Natural killer cell (primary cell): ENCODE data around the gene OXNAD1. TPM values are rescaled to one million over a fixed set of nuclear protein-coding genes. Genes with fewer than 3 reads are reported as not detected.

Source experiments
- ATAC-seq, 3 donors: fragments of 150-1000 bp in 2 of 3; fragments of 200-7000 bp in 1 of 3; cut with Tn5 transposase; 1 replicate in 1 of 3; 2 replicates in 2 of 3; pipeline ENCODE4 v1.10.0; 2021; ENCODE audit warnings: mild to moderate bottlenecking in 2 of 3, moderate library complexity in 2 of 3
- DNase-seq, 2 donors: peaks; one replicate each; pipeline versions ENCODE4 v3.0.0 to v3.0.0-alpha.2; 2013 to 2021; ENCODE audit warnings: mixed read lengths in 1 of 2
- H3K27ac ChIP-seq: one replicate; pipeline ENCODE4 v1.5.1; 2013; ENCODE audit warnings: mild to moderate bottlenecking, low read length
- H3K27me3 ChIP-seq: one replicate; pipeline ENCODE4 v1.6.1; 2013; ENCODE audit warnings: low read length; ENCODE audit not compliant: control insufficient read depth, insufficient read depth
- H3K36me3 ChIP-seq: one replicate; pipeline ENCODE4 v1.6.1; 2013; ENCODE audit warnings: low read length; ENCODE audit not compliant: control insufficient read depth, insufficient read depth
- H3K4me1 ChIP-seq: one replicate; pipeline ENCODE4 v1.6.1; 2013; ENCODE audit warnings: low read length; ENCODE audit not compliant: control insufficient read depth, insufficient read depth
- H3K4me3 ChIP-seq: one replicate; pipeline ENCODE4 v1.5.1; 2013; ENCODE audit warnings: low read length
- H3K9me3 ChIP-seq: one replicate; pipeline ENCODE4 v1.6.1; 2013; ENCODE audit warnings: low read length; ENCODE audit not compliant: control insufficient read depth, insufficient read depth
- H3K27ac Mint-ChIP-seq, 2 donors: one replicate each; pipeline ENCODE4 v1.8.0; 2022; ENCODE audit warnings: mild to moderate bottlenecking in 2 of 2, mixed read lengths in 2 of 2, moderate library complexity in 1 of 2
- H3K27me3 Mint-ChIP-seq, 2 donors: one replicate each; pipeline ENCODE4 v1.8.0; 2022; ENCODE audit warnings: low read depth in 2 of 2, mixed read lengths in 2 of 2
- H3K36me3 Mint-ChIP-seq: one replicate; pipeline ENCODE4 v1.8.0; 2022; ENCODE audit warnings: mixed read lengths
- H3K4me1 Mint-ChIP-seq, 2 donors: one replicate each; pipeline ENCODE4 v1.8.0; 2022; ENCODE audit warnings: mixed read lengths in 2 of 2
- H3K4me3 Mint-ChIP-seq: one replicate; pipeline ENCODE4 v1.8.0; 2022; ENCODE audit warnings: mild to moderate bottlenecking, moderate library complexity, mixed read lengths
- H3K9me3 Mint-ChIP-seq, 2 donors: one replicate each; pipeline ENCODE4 v1.8.0; 2022; ENCODE audit warnings: mixed read lengths in 2 of 2
- CTCF ChIP-seq: fragments of 200-600 bp; IDR thresholded peaks from one replicate; pipeline ENCODE4 v1.8.0; 2022; ENCODE audit warnings: antibody characterized with exemption
- WGBS: methylation state at CpG from one replicate; pipeline ENCODE4 v1.1.7; 2013; ENCODE audit warnings: missing lambda C conversion rate; ENCODE audit not compliant: insufficient coverage; 5-methylcytosine and 5-hydroxymethylcytosine counted together
- intact Hi-C: fragments of 100-400 bp; cut with micrococcal nuclease; formaldehyde crosslinking; loops from one replicate; pipeline ENCODE4 v1.14.2; 2022
- total RNA-seq, 4 donors: library from RNA; stranded (reverse); fragments of 120-200 nt in 1 of 4; gene quantifications; one replicate each; pipeline versions ENCODE4 v1.2.3 to v1.2.4, GENCODE V29; 2013 to 2022

OXNAD1 gene
- total RNA-seq, 3 donors from 2014 or later (not counting 1 experiment from before 2014, with no cell fraction given) = 16.7 to 26.1 (median 22.3) TPM

DNA sequence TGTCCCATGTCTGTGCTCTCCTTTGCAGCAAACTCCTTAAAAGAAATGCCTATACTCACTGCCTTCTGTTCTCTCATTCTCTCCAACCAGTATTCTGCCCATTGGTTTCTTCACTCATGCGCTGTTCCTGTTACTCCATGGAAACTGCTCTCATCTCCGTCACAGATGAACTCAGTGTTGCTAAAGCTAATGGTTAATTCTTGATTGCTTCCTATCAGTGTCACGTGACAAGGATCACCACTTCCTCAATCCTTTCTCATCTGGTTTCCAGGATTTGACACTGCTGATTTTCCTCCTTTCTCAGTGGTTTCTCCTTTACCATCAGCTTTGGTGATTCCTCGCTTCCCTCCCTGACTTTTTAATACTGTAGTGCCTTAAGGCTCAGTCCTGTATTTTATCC is 2.8 kb upstream of the OXNAD1 start:
- H3K4me1 Mint-ChIP-seq = peaks cover 6 to 15% of the 10 kb centered on the region in 2 donors
- 88% methylated on average over 4 of the region's 4 CpGs for WGBS
- H3K36me3 Mint-ChIP-seq = peaks cover 6% of the 10 kb centered on the region
- no peaks in the 10 kb centered on the region for H3K27me3 Mint-ChIP-seq
- peaks cover 24% of the 10 kb centered on the region for H3K36me3 ChIP-seq
- H3K4me3 Mint-ChIP-seq = no peak overlapping the region
- no peak for TF ChIP-seq CTCF
- H3K27ac Mint-ChIP-seq = no peak overlapping the region
- H3K4me1 ChIP-seq = peaks cover 11% of the 10 kb centered on the region
- no peaks in the 10 kb centered on the region for H3K27me3 ChIP-seq
- no peaks in the 10 kb centered on the region for H3K9me3 ChIP-seq
- intact Hi-C loops = loop anchor here (10.0 kb wide), 1 partner anchor 973 kb away; no protein-coding TSS in a partner anchor
- no peaks in the 10 kb centered on the region for H3K9me3 Mint-ChIP-seq
- no peak overlapping the region for H3K27ac ChIP-seq
- DNase-seq (no peak), ATAC-seq (no peak)
- no peak overlapping the region for H3K4me3 ChIP-seq

DNA sequence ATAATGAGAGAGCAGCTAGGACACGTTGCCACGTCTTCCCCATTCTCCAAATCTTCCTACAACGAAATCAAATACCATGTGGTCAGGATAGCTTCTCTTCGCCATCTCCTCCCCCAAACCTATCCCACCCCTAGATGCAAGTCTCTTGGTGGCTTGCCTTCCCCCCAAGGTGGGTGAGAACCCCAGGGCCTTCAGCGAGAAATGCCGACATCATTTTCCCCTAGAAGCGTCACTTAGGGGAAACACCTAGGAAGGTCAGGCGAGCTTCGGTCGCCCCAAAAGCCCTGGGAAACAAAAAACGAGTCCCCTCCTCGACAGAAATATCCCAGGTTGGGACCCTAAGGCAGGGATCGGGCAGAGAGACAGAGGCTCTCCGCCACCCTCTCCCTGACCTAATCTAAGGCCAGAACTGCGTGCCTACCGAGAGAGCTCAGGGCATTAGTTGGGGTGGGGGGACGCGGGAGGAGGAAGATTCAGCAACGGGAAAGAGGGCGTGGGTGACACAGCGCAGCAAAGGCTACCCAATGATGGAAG is 771 bp upstream of the OXNAD1 start:
- H3K36me3 ChIP-seq = peaks cover 16% of the 10 kb centered on the region
- peak overlapping the region; percentile 89 to 95 for H3K27ac Mint-ChIP-seq
- H3K27me3 ChIP-seq = no peaks in the 10 kb centered on the region
- peaks cover 6 to 15% of the 10 kb centered on the region in 2 donors for H3K4me1 Mint-ChIP-seq
- intact Hi-C loops = loop anchor here (10.0 kb wide), 1 partner anchor 971 kb away; no protein-coding TSS in a partner anchor
- H3K9me3 ChIP-seq = no peaks in the 10 kb centered on the region
- under 1% methylated on average over 21 of the region's 21 CpGs for WGBS
- DNase-seq (no peak), ATAC-seq (no peak)
- H3K4me3 Mint-ChIP-seq = peak overlapping the region; percentile 96
- H3K4me3 ChIP-seq = peak overlapping the region; percentile 99
- peaks cover 6% of the 10 kb centered on the region for H3K36me3 Mint-ChIP-seq
- TF ChIP-seq CTCF = no peak
- H3K27me3 Mint-ChIP-seq = no peaks in the 10 kb centered on the region
- H3K4me1 ChIP-seq = peaks cover 11% of the 10 kb centered on the region
- no peaks in the 10 kb centered on the region for H3K9me3 Mint-ChIP-seq
- peak overlapping the region; percentile 99 for H3K27ac ChIP-seq

DNA sequence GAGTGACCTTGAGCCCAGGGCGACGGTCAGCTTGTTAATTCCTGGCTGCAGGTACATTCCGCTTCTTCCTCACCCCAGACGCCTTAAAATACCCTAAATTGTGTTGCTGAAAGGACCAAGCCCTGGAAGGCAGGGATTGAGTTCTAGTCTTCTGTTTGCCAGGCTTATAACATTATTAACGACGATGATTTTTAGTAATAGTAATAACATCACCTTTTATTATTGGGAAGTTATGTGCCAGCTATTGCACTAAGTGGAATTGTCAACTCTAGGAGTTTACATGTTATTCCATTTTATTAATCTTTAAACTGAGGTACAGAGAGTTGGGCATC is 409 bp downstream of the OXNAD1 start:
- H3K27me3 Mint-ChIP-seq = no peaks in the 10 kb centered on the region
- H3K4me3 Mint-ChIP-seq = peak overlapping the region; percentile 96
- H3K27ac Mint-ChIP-seq = peak overlapping the region; percentile 89 to 95
- WGBS = 0% methylated on average over 4 of the region's 6 CpGs
- ATAC-seq = no peak
- no peak for DNase-seq
- Histone ChIP-seq H3K4me3 (peak overlapping the region; percentile 99), H3K4me1 (peaks cover 11% of the 10 kb centered on the region), H3K36me3 (peaks cover 10% of the 10 kb centered on the region), H3K27ac (peak overlapping the region; percentile 99), H3K9me3 (no peaks in the 10 kb centered on the region), H3K27me3 (no peaks in the 10 kb centered on the region)
- H3K36me3 Mint-ChIP-seq = no peaks in the 10 kb centered on the region
- no peaks in the 10 kb centered on the region for H3K9me3 Mint-ChIP-seq
- peaks cover 6 to 15% of the 10 kb centered on the region in 2 donors for H3K4me1 Mint-ChIP-seq
- no peak for TF ChIP-seq CTCF
- intact Hi-C loops = loop anchor here (1.0 to 10.0 kb wide), 2 partner anchors 285 to 969 kb away; no protein-coding TSS in a partner anchor

DNA sequence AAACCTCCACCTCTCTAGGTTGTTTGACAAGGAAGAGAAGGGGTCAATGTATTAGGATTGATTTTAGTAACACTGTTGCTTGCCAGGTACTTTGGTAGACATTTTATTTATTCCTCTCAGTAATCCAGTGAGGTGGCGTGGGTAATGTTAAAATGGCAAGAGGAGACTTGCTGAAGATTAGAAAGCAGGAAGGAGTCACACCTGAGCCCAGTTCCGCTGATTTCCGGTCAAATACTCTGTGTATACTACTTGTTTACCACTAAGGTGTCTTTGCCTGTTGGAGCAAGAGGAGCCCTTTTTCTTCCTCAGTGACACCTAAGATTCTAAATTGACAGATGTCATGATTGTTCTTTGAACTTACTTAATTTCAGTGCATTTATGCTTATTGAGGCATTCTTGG is 1.7 kb downstream of the OXNAD1 start:
- H3K36me3 ChIP-seq = peaks cover 10% of the 10 kb centered on the region
- WGBS = 87% methylated on average over 3 of the region's 3 CpGs
- no peaks in the 10 kb centered on the region for H3K9me3 ChIP-seq
- H3K4me3 Mint-ChIP-seq = no peak overlapping the region
- intact Hi-C loops = loop anchor here (10.0 kb wide), 1 partner anchor 968 kb away; no protein-coding TSS in a partner anchor
- TF ChIP-seq CTCF = no peak
- H3K9me3 Mint-ChIP-seq = no peaks in the 10 kb centered on the region
- peak overlapping the region; percentile 54 to 95 for H3K27ac Mint-ChIP-seq
- ATAC-seq = no peak
- H3K36me3 Mint-ChIP-seq = peaks cover 2% of the 10 kb centered on the region
- H3K27ac ChIP-seq = no peak overlapping the region
- peaks cover 11% of the 10 kb centered on the region for H3K4me1 ChIP-seq
- no peaks in the 10 kb centered on the region for H3K27me3 ChIP-seq
- peaks cover 6 to 15% of the 10 kb centered on the region in 2 donors for H3K4me1 Mint-ChIP-seq
- no peaks in the 10 kb centered on the region for H3K27me3 Mint-ChIP-seq
- DNase-seq = no peak
- H3K4me3 ChIP-seq = no peak overlapping the region
